Measurements from ENCODE around the gene CPLX1.
A peak's percentile ranks its signal among the peaks of the same experiment; 100 is the strongest.

CPLX1 gene

DNA sequence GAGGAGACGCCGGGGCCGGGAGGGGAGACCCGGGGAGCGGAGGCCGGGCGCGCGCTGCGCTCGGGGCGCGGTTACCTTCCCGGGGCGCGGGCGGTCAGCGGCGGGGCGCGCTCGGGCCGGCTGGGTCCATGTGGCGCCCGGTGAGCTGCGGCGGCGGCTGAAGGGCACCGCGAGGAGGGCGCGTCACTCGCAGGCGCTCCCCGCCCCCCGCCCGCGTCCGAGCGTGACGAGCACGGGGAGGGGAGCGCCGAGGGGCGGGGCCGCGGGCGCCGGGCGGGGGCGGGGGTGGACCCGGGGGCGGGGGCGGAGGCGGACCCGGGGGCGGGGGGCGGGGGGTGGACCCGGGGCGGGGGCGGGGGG lies at the start of gene CPLX1:
Gene CPLX1, minus strand, starts transcription at position 159 of the 360 bp plus-strand sequence. CDS start 1,607 bp downstream, outside the sequence.
- DNase-seq, result peak; percentile 39

DNA sequence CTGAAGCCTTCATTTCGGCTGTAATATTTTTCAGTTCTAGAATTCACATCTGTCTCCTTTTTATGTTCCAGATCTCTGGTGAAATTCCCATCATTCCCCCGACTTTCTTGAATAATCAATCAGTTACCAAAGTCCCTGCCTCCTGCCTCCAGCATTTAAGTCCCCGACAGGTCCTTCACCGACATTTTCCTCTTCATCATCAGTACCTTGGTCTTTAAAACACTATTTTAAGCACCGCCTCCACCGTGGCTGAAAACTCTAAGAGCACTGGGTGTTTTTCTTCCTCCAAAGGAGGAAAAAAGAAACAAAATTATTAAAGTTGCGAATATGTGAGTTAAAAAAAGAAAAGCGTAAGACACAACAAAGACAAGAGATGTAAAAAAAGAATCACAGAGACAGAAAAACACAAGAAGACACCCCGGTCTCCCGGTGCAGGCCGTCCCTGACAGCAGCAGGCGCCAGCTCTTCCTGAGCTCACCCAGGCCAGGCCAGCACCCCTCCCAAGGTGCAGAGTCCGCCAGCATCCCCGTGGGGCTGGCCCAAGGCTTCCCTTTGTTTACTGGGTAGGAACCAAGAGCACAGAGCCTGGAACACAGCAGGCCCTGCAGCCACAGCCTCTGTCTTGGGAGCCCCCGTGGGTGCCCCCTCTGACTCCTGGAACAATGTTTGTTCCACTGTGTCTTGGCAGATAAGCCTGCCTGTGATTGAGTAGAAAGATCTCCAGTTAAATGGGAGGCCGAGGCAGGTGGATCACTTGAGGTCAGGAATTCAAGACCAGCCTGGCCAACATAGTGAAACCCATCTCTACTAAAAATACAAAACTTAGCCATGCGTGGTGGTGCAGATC lies 49.3 kb upstream of the CPLX1 start:
- DNase-seq, result no peak

GRCh38 chr4:874056-874455 lies 48.1 kb upstream of the CPLX1 start:
- no peak for DNase-seq

DNA sequence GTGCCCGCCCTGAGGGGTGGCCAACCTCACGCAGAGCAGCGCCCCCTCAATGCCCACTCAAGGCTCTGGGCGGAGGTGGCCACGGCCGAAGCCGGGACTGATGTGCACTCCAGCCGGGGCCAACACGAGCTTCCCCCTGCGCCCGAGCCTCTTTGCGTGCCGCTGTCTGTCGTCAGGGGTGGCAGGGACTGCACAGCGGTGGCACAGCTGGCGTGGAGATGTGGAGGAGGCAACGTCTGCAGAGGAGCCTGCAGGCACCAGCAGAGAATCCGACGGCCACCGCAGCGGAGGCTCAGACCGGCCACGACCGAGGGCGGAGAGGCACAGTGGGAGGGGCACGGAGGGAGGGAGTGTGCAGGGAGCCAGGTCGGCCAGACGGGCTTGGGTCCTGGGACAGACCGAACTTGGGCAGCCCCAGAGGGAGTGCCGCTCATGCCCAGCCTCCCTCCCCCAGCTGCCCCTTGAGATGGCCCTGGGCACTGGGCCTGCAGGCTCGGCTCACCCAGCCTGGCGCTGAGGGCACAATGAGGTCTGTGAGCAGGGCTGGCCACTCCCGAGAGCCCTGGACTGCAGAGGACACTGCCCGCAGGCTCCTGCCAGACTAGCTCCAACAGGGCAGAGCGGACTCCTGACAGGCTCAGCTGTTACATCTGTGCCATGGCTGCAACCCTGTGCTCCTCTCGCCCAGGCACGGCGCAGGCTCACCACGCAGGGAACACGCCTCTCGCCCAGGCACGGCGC lies 46.5 kb upstream of the CPLX1 start:
- DNase-seq, result no peak

GRCh38 chr4:871484-871883 lies 45.6 kb upstream of the CPLX1 start:
- no peak for DNase-seq

GRCh38 chr4:870951-871350 lies 45.0 kb upstream of the CPLX1 start:
- no peak for DNase-seq

DNA sequence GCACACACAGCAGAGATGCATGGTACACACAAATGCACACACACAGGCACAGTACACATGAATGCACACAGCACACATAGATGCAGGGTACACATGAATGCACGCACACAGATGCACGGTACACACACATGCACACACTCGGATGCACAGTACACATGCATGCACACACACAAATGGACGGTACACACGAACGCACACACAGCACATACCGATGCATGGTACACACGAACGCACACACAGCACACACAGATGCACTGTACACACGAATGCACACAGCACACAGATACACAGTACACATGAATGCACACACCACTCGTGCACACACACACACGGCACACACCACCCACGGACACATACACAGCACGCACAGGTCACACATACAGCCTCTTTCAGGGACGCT lies 43.8 kb upstream of the CPLX1 start:
- DNase-seq, result no peak

- no peak for DNase-seq
Observed at GRCh38 chr4:868421-868820, 42.5 kb upstream of the CPLX1 start.

DNA sequence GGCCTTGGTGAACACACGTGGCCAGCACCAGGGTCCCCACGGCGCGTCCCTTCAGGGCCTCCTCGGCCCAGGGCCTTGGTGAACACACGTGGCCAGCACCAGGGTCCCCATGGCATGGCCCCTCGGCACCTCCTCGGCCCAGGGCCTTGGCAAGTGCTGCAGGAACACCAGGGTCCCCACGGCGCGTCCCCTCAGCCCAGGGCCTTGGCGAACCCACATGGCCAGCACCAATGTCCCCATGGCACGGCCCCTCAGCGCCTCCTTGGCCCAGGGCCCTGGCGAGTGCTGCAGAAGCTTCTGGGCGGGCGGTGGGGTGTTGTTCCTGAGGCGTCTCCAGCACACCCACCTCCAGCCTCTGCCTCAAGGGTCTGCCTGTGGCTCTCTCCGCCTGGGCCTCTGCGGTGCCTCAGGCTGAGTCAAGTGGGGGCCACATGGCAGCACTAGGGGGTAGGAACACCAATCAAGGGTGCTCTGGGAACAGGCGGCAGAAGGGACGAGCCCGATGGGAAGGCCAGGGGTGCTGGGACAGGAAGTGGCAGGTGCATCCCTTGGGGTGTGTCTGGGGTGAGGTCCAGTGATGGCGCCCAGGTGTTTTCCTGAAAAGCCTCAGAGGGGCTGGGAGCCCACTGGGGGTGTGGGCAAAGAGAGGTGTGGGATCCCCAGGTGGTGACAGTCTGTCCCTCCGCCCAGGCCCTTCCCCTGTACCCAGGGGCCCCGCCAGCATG lies 41.8 kb upstream of the CPLX1 start:
- DNase-seq, result no peak

- DNase-seq, result no peak
Observed at GRCh38 chr4:866761-867390, 40.9 kb upstream of the CPLX1 start.

DNA sequence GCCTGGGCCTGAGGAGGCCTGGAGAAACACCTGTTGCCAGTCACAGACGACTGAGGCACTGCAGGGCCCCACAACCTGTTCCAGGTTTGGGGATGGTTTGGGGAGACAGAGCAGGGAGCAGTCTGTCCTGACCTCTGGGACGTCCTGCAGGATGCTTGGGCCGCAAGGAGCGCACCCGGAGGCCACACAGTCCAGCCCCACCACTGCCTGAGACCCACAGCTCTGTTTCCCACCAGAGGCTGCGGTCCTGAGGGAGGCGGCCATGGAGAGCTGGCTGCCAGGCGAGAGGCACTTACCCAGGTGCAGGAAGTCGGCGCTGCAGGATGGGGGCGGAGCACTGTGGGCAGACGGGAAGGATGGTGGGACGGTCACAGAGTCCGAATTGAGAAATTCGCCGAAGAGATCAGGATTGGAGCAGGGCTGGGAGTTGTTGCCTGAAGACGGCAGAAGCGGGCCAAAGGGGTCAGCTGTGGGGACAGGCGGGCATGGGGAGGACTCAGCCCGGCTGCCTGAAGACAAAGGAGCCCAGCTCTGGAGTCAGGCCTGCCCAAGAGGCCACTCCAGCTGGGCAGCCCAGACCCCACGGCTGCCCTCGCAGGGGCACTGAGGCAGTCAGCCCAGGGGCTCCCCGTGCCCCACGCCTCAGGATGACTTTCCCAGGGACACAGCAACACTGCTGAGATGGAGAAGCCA lies 40.3 kb upstream of the CPLX1 start:
- no peak for DNase-seq

DNA sequence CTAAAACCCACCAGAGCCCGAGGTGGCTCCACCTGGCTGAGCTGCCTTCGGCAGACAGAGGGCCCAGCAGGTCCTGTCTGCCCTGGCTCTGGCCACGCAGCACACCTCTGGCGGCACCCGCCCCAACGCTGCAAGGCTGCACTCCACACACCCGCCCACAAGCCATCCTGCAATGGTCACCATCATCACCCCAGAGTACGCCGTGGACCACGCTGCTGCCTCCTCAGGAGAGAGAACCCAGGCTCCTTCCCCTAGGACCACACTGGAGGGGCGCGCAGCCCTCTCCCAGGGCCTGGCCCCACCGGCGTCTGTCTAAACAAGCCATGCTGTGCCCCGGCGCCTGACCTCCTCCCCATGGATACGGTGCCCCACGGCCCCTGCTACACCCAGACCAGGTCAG lies 39.6 kb upstream of the CPLX1 start:
- DNase-seq, result no peak

DNA sequence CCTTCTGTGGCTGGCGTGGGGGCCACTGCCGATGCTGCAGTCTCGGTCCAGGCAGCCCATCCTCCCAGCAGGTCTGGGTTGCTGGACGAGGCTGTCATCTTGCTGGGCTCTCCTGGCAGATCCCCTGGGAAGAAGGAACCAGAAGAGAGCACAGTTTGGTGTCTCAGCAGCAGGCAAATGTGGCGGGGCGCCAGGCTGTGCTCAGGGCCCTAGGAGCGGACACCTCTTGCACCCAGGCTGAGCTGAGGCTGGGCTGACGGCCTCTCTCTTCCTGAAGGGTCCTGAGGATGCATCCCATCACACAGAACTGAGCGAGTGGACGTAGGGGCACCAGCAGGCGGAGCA lies 39.2 kb upstream of the CPLX1 start:
- DNase-seq, result no peak

DNA sequence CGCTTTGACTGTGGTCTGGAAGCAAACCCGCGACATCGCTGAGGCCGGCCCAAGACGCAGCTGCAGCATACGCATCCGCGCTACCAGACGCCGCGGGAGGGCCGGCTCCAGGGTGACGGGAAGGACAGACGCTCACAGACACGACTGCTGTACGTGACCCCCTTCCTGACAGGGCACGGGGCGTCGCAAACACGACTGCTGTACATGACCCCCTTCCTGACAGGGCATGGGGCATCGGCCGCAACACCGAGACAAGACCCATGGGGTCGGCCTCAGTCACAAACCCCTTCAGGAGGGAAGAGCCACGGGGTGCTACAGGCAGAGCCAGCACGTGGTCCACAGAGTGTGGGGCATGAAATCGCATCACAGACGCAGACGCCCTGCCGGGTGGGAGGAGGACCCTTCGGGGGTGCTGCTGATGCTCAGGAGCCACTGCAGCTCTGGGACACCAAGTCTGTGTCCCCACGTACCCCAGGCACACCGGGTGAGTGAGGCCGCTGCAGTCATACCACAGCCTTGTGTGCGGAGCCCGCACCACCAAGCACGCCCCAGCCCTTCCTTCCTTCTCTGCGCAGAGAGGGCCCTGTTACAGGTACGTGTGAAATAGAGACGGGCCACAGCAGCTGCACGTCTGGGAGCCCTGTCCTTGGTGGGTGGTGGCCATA lies 38.7 kb upstream of the CPLX1 start:
- no peak for DNase-seq

DNA sequence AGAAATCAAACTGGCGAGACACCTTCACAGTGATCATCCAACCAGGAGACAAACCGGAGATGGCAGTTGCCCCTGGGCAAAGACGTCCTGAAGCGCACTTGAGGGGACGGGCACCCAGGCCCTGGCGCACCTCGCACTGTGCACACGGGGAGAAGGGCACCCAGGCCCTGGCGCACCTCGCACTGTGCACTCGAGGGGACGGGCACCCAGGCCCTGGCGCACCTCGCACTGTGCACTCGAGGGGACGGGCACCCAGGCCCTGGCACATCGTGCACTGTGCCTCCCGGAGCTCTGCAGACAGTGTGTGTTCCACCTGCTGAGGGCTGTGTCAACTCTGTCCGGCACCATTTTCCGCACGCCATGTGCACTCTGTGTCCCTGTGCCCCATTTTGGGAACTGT lies 34.6 kb upstream of the CPLX1 start:
- no peak for DNase-seq

DNA sequence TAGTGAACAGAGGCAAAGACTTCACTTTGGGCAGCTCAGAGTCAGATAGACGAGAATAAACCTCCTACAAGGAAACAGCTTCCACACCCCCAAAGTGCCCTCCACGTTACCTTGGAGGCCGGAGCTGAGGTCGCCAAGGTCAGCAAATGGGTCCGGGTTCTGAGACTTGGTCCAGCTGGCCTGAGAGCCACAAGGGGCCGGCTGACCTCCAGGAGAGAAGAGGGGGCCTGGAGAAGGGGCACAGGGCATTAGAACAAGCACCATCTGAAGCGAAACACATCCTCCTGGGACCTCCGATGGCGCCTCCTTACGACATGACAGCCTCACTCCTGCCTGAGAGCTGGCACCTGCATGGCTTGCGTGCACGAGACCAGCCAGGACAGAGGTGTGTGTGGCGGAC lies 33.6 kb upstream of the CPLX1 start:
- no peak for DNase-seq

DNA sequence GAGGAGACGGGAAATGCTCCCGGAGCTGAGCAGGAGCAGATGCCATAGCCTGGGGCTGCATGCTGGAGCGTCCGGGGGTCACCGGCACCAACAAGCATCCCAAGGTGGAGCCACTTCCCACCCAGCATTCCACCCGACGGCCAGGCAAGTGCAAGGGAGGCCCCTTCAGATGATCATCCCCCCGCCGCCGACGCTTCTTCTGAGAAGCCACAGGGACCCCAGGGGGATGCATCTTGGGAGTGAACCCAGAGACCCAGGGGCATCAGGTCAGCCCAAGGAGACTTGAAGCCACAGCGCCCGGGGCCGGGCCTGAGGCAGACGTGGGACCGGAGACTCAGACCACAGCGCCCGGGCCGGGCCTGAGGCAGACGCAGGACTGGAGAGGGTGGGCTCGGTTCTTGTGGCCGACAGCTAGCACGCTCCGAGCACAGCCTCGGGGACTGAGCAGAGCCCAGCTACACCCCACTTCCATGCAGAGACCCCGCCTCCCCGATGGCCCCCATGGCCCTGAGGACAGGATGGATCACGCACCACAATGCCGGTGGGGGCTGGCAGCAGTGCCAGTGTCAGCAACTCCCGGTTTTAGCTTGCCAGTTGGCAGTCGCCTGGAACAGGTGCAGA lies 33.0 kb upstream of the CPLX1 start:
- DNase-seq, result no peak

DNA sequence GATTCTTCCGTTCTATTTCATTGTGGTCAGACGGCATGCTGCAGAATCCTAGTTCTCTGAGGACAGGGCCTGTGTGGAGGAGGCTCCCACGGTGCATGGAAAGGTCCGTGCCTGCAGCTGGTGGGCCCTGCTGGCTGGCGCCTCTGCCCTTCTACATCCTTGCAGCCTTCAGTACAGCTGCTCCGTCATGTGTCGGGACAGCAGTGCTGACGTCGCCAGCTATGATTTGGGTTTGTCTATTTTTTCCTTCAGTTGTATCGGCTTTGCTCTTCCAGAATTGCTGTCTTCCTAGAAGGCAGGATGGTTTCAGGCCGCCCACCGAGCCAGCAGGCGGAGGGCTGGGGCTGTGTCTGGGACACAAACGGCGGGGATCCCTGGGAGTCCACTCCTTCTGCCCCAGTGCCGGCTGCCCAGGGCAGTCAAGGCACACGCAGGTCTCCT lies 32.1 kb upstream of the CPLX1 start:
- DNase-seq, result no peak

DNA sequence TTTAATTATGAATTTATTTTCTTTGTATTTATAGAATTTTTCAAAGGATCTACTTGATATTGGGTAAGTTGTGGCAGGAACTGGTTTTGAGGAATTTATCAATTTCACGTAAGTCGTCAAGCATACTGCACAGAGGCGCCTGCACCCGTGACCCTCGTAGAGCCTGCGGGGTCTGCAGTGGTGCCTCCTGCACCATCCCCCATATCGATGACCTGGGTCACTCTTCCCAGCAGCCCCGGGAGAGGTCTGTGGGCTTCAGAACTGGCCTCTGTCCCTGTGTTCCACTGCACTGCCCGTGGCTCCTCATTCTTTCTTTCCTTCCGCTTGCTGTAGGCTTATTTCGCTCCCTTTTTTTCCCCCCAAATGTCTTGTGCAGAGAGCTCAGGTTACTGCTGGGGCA lies 31.5 kb upstream of the CPLX1 start:
- no peak for DNase-seq

DNA sequence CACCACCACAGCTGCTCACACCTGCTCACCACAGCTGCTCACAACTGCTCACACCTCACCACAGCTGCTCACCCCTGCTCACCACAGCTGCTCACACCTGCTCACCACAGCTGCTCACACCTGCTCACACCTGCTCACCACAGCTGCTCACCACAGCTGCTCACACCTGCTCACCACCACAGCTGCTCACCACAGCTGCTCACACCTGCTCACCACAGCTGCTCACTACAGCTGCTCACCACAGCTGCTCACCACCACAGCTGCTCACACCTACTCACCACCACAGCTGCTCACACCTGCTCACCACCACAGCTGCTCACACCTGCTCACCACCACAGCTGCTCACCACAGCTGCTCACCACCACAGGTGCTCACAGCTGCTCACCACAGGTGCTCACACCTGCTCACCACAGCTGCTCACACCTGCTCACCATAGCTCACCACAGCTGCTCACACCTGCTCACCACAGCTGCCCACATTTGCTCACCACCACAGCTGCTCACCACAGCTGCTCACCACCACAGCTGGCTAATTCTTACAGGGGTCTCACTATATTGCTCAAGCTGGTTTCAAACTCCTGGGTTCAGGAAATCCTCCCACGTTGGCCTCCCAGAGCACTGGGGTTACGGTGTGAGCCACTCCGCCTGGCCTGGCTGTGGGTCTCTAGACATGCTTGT lies 30.4 kb upstream of the CPLX1 start:
- no peak for DNase-seq

- no peak for DNase-seq
Observed at GRCh38 chr4:855880-856224, 29.9 kb upstream of the CPLX1 start.
